ENCODE results near the gene GINS2.

GINS2 gene

GRCh38 chr16:85637061-85637807, 51.5 kb downstream of the GINS2 start:
- TF ChIP-seq GATA1 (IDR thresholded peaks at IDR 0.05; ENCODE audit: low read depth, low read length), result no peak
- no peak for TF ChIP-seq POLR2A (IDR thresholded peaks at IDR 0.05; ENCODE audit: low read length)
- no peak for DNase-seq

DNA sequence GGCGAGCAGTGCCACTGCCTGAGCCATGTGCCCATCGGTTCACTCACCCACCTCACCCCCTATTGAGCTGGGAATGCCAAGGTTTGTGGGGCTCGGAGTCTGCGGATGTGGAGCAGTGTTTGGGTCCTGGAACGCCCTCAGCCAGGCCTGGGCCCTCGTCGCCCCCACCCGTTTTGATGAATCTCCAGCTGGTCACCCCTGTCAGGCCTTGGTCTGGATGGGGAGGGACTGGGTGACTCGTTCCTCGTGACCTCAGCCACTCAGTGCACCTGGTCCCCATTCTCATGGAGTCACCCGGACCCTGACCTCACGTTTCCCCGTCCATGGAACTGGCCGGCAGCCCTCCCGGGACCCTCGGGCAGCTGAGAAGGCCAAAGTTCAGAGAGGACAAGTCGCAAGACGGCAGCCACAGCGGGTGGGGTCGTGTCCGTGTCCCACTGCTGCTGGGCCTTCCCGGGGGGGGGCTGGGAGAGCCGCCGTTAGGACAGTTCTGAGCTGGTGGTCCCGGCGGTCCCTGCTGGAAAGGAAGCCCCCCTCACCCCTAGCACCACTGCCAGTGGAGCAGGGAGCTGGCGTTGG, 52.4 kb downstream of the GINS2 start:
- no peak for DNase-seq
- TF ChIP-seq GATA1 (IDR thresholded peaks at IDR 0.05; ENCODE audit: low read depth, low read length), result no peak
- TF ChIP-seq POLR2A (IDR thresholded peaks at IDR 0.05; ENCODE audit: low read length), result no peak

DNA sequence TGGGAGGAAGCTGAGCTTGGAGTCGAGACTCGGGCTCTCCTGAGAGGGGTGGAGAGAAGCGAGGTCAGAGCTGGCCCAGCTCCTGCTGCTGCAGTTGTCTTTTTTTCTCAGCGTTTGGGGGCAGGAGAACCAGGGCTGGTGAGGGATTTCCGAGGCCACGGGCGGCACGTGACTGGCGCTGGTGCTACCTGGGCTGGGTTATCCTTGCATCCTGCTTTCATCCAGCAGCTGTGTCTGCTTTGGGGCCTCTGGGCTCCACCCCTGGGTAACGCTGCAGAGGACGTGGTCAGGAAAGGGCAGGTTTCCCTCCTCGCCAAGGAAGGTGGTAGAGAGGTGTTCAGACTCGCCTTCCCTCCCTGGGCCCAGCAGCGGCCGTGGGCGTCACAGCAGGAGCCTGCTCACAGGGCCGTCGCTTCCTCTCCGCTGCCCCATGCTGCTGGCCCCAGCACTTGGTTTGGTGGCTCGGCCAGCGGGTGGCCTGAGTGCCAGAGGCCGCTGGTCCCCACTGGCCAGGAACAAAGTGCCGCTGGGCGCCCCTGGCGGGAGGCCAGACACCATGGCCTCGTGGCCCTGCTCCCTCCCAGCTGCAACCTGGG, 53.1 kb downstream of the GINS2 start:
- no peak for DNase-seq
- no peak for TF ChIP-seq GATA1 (IDR thresholded peaks at IDR 0.05; ENCODE audit: low read depth, low read length)

DNA sequence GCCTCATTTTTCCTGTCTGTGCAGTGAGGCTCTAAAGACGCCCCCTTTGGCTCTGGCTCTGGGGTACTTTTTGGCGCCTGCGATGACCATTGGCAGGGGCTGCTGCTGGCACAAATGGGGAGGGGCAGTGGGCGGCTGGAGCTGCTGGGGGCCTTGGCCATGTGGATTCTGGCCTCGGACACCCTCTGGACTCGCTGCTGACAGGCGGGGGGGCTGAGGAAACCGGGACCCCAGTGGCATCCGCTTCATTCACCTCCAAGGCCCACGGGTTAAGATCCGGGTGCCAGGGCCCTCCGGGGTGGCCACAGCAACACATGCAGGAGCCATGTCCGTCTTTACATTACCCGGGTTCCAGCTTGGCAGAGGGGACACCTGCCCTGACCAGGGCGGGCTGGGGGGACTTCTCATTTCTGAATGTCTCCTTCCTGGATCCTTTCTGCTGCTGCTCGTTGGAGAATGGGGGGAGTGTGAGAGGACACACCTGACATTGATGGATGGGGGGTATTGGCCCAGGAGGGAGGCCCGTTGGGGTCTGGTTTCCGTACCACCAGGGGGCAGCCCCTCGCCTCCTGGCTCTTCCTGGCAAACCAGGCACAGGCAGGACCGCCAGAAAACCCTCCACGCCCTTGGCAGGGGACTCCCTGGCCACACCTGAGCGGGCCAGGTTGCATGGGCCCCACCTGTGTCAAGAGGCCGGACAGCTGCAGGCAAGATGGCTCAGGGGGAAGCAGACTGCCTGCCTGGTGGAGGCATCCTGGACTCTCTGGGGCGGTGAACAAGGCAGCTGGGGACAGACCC, 53.8 kb downstream of the GINS2 start:
- TF ChIP-seq GATA1 (IDR thresholded peaks at IDR 0.05; ENCODE audit: low read depth, low read length) (no peak), POLR2A (IDR thresholded peaks at IDR 0.05; ENCODE audit: low read length) (no peak)
- DNase-seq, result peak in 1 of 2 experiments; percentile 21

GRCh38 chr16:85633888-85634287, 54.9 kb downstream of the GINS2 start:
- DNase-seq, result no peak
- TF ChIP-seq GATA1 (IDR thresholded peaks at IDR 0.05; ENCODE audit: low read depth, low read length), result no peak
- no peak for TF ChIP-seq POLR2A (IDR thresholded peaks at IDR 0.05; ENCODE audit: low read length)

GRCh38 chr16:85633438-85633743, 55.4 kb downstream of the GINS2 start:
- no peak for TF ChIP-seq POLR2A (IDR thresholded peaks at IDR 0.05; ENCODE audit: low read length)
- TF ChIP-seq GATA1 (IDR thresholded peaks at IDR 0.05; ENCODE audit: low read depth, low read length), result no peak
- DNase-seq, result no peak

DNA sequence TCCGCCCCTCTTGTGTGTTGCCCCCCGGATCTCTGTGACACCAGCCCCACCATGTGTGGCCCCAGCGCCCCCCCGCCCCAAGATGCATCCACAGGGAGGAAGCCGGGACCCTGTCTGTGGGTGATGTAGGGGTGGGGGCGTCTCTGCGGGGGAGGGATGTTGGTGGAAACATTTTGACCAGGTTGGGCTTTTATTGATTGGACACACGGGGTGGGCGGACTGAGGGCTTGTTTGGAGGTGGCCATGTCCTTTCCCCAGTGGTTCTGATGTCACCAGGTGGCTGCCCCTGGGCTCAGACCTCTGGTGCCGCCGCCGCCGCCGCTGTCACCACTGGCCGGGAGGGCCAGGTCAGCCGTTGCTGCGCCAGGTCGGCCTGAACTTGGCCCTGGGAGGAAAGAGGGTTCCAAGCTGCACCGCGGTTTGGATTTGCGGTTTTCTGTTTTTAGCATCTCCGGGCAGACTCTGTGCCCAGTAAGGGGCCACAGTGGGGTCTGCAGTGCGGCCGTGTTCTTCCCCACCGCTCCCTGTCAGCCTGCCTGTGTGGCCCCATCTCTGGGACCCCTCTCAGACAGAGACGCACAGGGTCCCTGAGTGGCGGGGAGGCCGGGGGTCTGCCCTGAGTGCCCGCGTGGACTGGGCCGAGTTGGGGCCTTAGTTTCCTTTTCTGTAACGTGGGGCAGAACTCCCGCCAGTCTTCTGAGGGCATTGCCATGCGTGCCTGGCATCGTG, 55.9 kb downstream of the GINS2 start:
- no peak for TF ChIP-seq POLR2A (IDR thresholded peaks at IDR 0.05; ENCODE audit: low read length)
- no peak for TF ChIP-seq GATA1 (IDR thresholded peaks at IDR 0.05; ENCODE audit: low read depth, low read length)
- DNase-seq, result no peak

GRCh38 chr16:85631802-85632393, 56.9 kb downstream of the GINS2 start:
- TF ChIP-seq POLR2A (IDR thresholded peaks at IDR 0.05; ENCODE audit: low read length) (no peak), GATA1 (IDR thresholded peaks at IDR 0.05; ENCODE audit: low read depth, low read length) (no peak)
- DNase-seq, result no peak

DNA sequence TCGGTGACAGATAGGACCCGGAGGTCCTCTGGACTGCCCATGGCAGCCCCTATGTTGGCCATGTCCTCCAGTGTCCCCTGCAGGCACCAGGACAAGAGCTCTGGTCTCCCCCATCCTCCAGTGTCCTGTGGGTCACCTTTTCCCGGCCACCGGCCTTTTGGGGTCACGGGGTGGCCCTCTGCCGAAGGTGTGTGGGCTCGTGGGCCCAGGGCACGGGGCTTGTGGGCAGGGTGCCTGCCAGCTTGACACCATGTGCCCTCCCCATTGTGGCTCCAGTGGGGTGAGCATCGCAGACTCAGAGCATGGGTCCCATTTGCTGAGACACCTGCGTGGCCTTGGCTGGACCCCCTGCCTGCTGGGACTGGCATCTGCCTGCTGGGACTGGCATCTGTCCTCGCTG, 57.5 kb downstream of the GINS2 start:
- DNase-seq, result no peak
- no peak for TF ChIP-seq GATA1 (IDR thresholded peaks at IDR 0.05; ENCODE audit: low read depth, low read length)
- TF ChIP-seq POLR2A (IDR thresholded peaks at IDR 0.05; ENCODE audit: low read length), result no peak

DNA sequence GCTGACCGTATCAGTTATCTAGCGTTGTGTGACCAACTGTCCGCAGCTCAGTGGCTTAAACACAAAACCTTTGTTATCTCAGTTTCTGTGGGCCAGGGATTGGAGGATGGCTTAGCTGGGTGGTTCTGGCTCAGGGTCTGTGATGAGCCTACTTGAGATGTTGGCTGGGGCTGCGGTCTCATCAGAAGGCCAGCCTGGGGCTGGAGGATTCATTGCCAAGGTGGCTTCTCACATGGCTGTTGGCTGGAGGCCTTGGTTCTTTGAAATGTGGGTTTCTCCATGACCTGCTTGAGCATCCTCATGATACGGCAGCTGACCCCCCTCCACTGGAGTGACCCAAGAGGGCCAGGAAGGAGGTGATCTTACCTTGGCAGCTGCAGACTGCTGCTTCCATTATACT, 58.9 kb downstream of the GINS2 start:
- TF ChIP-seq POLR2A (IDR thresholded peaks at IDR 0.05; ENCODE audit: low read length), result no peak
- no peak for TF ChIP-seq GATA1 (IDR thresholded peaks at IDR 0.05; ENCODE audit: low read depth, low read length)
- DNase-seq, result peak; percentile 43 to 54

GRCh38 chr16:85629326-85629725, 59.4 kb downstream of the GINS2 start:
- no peak for TF ChIP-seq POLR2A (IDR thresholded peaks at IDR 0.05; ENCODE audit: low read length)
- no peak for TF ChIP-seq GATA1 (IDR thresholded peaks at IDR 0.05; ENCODE audit: low read depth, low read length)
- no peak for DNase-seq

- peak in 1 of 2 experiments; percentile 35 for DNase-seq
- TF ChIP-seq POLR2A (IDR thresholded peaks at IDR 0.05; ENCODE audit: low read length), result no peak
Measured at GRCh38 chr16:85628645-85629044, 60.1 kb downstream of the GINS2 start.

GRCh38 chr16:85628265-85628556, 60.5 kb downstream of the GINS2 start:
- TF ChIP-seq POLR2A (IDR thresholded peaks at IDR 0.05; ENCODE audit: low read length) (no peak), GATA1 (IDR thresholded peaks at IDR 0.05; ENCODE audit: low read depth, low read length) (no peak)
- no peak for DNase-seq
